GM12878 (cell line): Measurements from ENCODE around the gene LMBR1. TPM values are rescaled to one million over a fixed set of nuclear protein-coding genes. Genes with fewer than 3 reads are reported as not detected.

Source experiments
- ATAC-seq: fragments of 200-7000 bp; cut with Tn5 transposase; 3 replicates; pipeline ENCODE4 v1.9.1; 2020; ENCODE audit warnings: mild to moderate bottlenecking, moderate library complexity
- BruUV-seq: library from RNA; stranded (reverse); fragments of 400-500 nt; replicated peaks from 2 replicates; lab custom pipeline; 2021; lab: Mats Ljungman, UMichigan
- CTCF ChIA-PET: fragments of 300-600 bp; sonication (Branson Sonifier 250); formaldehyde crosslinking; extraction: SDS; loops from one replicate; lab custom pipeline; 2021; ENCODE audit warnings: inconsistent platforms; lab: Yijun Ruan, JAX
- POLR2A ChIA-PET: fragments of 350-600 bp; formaldehyde crosslinking; extraction: SDS; loops from one replicate; lab custom pipeline; 2021; ENCODE audit warnings: inconsistent platforms; lab: Charles Lee
- RAD21 ChIA-PET: fragments of 300-600 bp; sonication (Branson Sonifier 250); formaldehyde crosslinking; loops from one replicate; lab custom pipeline; 2023; ENCODE audit warnings: antibody characterized with exemption; ENCODE audit not compliant: unreplicated experiment; lab: Charles Lee
- SMC1A ChIA-PET: fragments of 300-600 bp; sonication (Branson Sonifier 250); formaldehyde crosslinking; loops from one replicate; lab custom pipeline; 2023; ENCODE audit not compliant: unreplicated experiment, uncharacterized antibody; lab: Charles Lee
- DNase-seq: peaks from one replicate; pipeline ENCODE4 v3.0.0-alpha.2; 2011; ENCODE audit warnings: low read depth, low spot score
- FAIRE-seq: peaks from 3 replicates; lab custom pipeline; 2011; peaks lifted over from hg19 to GRCh38; lab: Jason Lieb, UNC
- H2AFZ ChIP-seq: 2 replicates; pipeline ENCODE4 v1.6.0; 2011; ENCODE audit warnings: low read depth, low read length, control low read depth; ENCODE audit not compliant: control insufficient read depth
- H3K27ac ChIP-seq: 2 replicates; pipeline ENCODE4 v1.5.1; 2011; ENCODE audit warnings: control low read depth; ENCODE audit not compliant: control insufficient read depth, insufficient read depth
- H3K27me3 ChIP-seq, 2 experiments: replicated peaks in 1 of 2; 2 replicates each; pipeline versions ENCODE4 v1.6.0 to v1.6.1; 2011; ENCODE audit warnings: low read length in 1 of 2; ENCODE audit not compliant: control insufficient read depth in 2 of 2, insufficient read depth in 2 of 2
- H3K36me3 ChIP-seq, 2 experiments: 2 replicates each; pipeline ENCODE4 v1.5.1; 2011; ENCODE audit warnings: low read length in 1 of 2; ENCODE audit not compliant: control insufficient read depth in 2 of 2, insufficient read depth in 2 of 2
- H3K4me1 ChIP-seq: 2 replicates; pipeline ENCODE4 v1.6.1; 2011; ENCODE audit warnings: mild to moderate bottlenecking, low read length, moderate library complexity, mixed read lengths; ENCODE audit not compliant: control insufficient read depth, insufficient read depth
- H3K4me2 ChIP-seq: 2 replicates; pipeline ENCODE4 v1.6.0; 2011; ENCODE audit warnings: control low read depth; ENCODE audit not compliant: control insufficient read depth, insufficient read depth
- H3K4me3 ChIP-seq: fragments of 200-600 bp; sonication (generic); 2 replicates; pipeline ENCODE4 v1.5.1; 2016
- H3K79me2 ChIP-seq: 2 replicates; pipeline ENCODE4 v1.6.0; 2011; ENCODE audit warnings: low read length; ENCODE audit not compliant: control insufficient read depth, insufficient read depth
- H3K9ac ChIP-seq: 2 replicates; pipeline ENCODE4 v1.8.0; 2011; ENCODE audit warnings: low read length, control low read depth, mixed read lengths; ENCODE audit not compliant: control insufficient read depth, insufficient read depth
- H3K9me3 ChIP-seq: replicated peaks from 3 replicates; pipeline ENCODE4 v1.5.1; 2011; ENCODE audit warnings: mild to moderate bottlenecking, low read length; ENCODE audit not compliant: control insufficient read depth, insufficient read depth
- H4K20me1 ChIP-seq: 2 replicates; pipeline ENCODE4 v1.6.0; 2011; ENCODE audit not compliant: control insufficient read depth, insufficient read depth
- ATF7 ChIP-seq: fragments of 450-650 bp; IDR thresholded peaks from 2 replicates; pipeline ENCODE4 v1.6.1; 2016; ENCODE audit warnings: low read depth, mild to moderate bottlenecking
- HCFC1 ChIP-seq: fragments of 150-350 bp; IDR thresholded peaks from 2 replicates; pipeline ENCODE4 v1.6.1; 2014; ENCODE audit warnings: low read length
- KAT2A ChIP-seq: conservative IDR thresholded peaks from 2 replicates; pipeline ENCODE4 v1.6.1; 2011; ENCODE audit warnings: low read depth, low read length; ENCODE audit not compliant: control insufficient read depth
- MYB ChIP-seq: fragments of 150-350 bp; IDR thresholded peaks from 2 replicates; pipeline ENCODE4 v1.6.1; 2014; ENCODE audit warnings: mild to moderate bottlenecking, low read depth, low read length, borderline replicate concordance
- MYC ChIP-seq: IDR thresholded peaks from 2 replicates; pipeline ENCODE4 v1.6.1; 2011; ENCODE audit warnings: mild to moderate bottlenecking, low read length, moderate library complexity, inconsistent platforms; ENCODE audit not compliant: insufficient read depth, insufficient replicate concordance, insufficient read length, severe bottlenecking
- NFYA ChIP-seq: IDR thresholded peaks from 2 replicates; pipeline ENCODE4 v1.6.1; 2011; ENCODE audit warnings: low read depth, mild to moderate bottlenecking, low read length, improper control_type of control experiment, borderline replicate concordance
- NKRF ChIP-seq: fragments of 450-650 bp; conservative IDR thresholded peaks from 2 replicates; pipeline ENCODE4 v1.6.1; 2017; ENCODE audit warnings: mild to moderate bottlenecking, moderate library complexity
- PBX3 ChIP-seq: IDR thresholded peaks from 2 replicates; pipeline ENCODE4 v1.6.1; 2011; ENCODE audit warnings: mild to moderate bottlenecking, low read depth, low read length, moderate library complexity; ENCODE audit not compliant: insufficient replicate concordance
- PML ChIP-seq: IDR thresholded peaks from 2 replicates; pipeline ENCODE4 v1.6.1; 2012; ENCODE audit warnings: low read length, inconsistent platforms
- POU2F2 ChIP-seq: IDR thresholded peaks from 3 replicates; pipeline ENCODE4 v1.6.1; 2011; ENCODE audit warnings: low read depth, mild to moderate bottlenecking, low read length, borderline replicate concordance
- RBBP5 ChIP-seq: fragments of 200-600 bp; sonication (generic); conservative IDR thresholded peaks from 2 replicates; pipeline ENCODE4 v1.6.1; 2016
- RELA ChIP-seq: fragments of 450-650 bp; IDR thresholded peaks from 2 replicates; pipeline ENCODE4 v1.8.0; 2014; ENCODE audit warnings: borderline replicate concordance; ENCODE audit not compliant: partially characterized antibody
- RELB ChIP-seq: fragments of 450-650 bp; IDR thresholded peaks from 2 replicates; pipeline ENCODE4 v1.6.1; 2017; ENCODE audit warnings: low read depth, mild to moderate bottlenecking, moderate library complexity
- SP1 ChIP-seq: IDR thresholded peaks from one replicate; pipeline ENCODE4 v1.6.1; 2011; ENCODE audit warnings: low read depth, low read length
- WGBS: methylation state at CpG from one replicate; pipeline ENCODE4 v1.1.6; 2016; ENCODE audit warnings: low lambda C conversion rate; ENCODE audit not compliant: insufficient replicate concordance, insufficient coverage; ENCODE audit errors: missing lambda C conversion rate; 5-methylcytosine and 5-hydroxymethylcytosine counted together
- in situ Hi-C: fragments of 300-500 bp; cut with MboI; formaldehyde crosslinking; loops from 9 replicates; pipeline ENCODE4 v1.14.3; 2018; ENCODE audit warnings: mixed read lengths
- intact Hi-C: fragments of 100-400 bp; cut with micrococcal nuclease; formaldehyde crosslinking; loops from one replicate; pipeline ENCODE4 v1.14.2; 2022; ENCODE audit not compliant: unreplicated experiment
- polyA plus RNA-seq, 11 experiments: library from polyadenylated mRNA; depleted of rRNA in 4 of 11; unstranded in 6 of 11; stranded (reverse) in 5 of 11; fragments of >200 nt; fragmentation: Nextera tagmentation in 4 of 11; fragmentation: Illumina TruSeq in 1 of 11; extraction: Ambion mirVana in 4 of 11; extraction: Trizol in 1 of 11; gene quantifications; 1 replicate in 1 of 11; 2 replicates in 10 of 11; pipeline versions ENCODE4 v1.2.1 to v1.2.3, GENCODE V29; 2011 to 2016; ENCODE audit warnings: inconsistent platforms in 2 of 11, missing spikeins in 2 of 11, low read depth in 1 of 11
- total RNA-seq, 4 experiments: library from RNA; depleted of rRNA in 3 of 4; stranded (reverse); fragments of >200 nt in 3 of 4; fragmentation: Illumina TruSeq in 1 of 4; extraction: Trizol in 1 of 4; gene quantifications; 2 replicates each; pipeline versions ENCODE4 v1.2.1 to v1.2.3, GENCODE V29; 2013 to 2021

Gene LMBR1
- total and polyA plus RNA-seq, 10 of the 15 experiments (the other 5 are each of a cell fraction or from before 2014, with no cell fraction given) = 4.0 to 63.5 (median 28.8) TPM

- TF ChIP-seq RELB (peak; percentile 89), PML (peak; percentile 79; the same call in 1 of the 2 replicates), PBX3 (peak; percentile 0), SP1 (peak; percentile 84), POU2F2 (0 out of 3 replicates have a peak, but pooled peaks have one; percentile 22), ATF7 (peak; percentile 30; the same call in 1 of the 2 replicates), RELA (peak; percentile 74), MYC (peak; percentile 23)
- TF ChIP-seq, all 136 proteins: peak for 57
These were observed at the start of gene LMBR1 (continued) for GRCh38 chr7:156892821-156893706.

- Histone ChIP-seq H4K20me1 (no peaks in the 10 kb centered on the region), H3K27ac (no peak overlapping the region), H3K79me2 (no peaks in the 10 kb centered on the region), H3K4me1 (no peaks in the 10 kb centered on the region), H2AFZ (no peak overlapping the region), H3K4me3 (no peak overlapping the region), H3K9me3 (no peaks in the 10 kb centered on the region; the same call in 2 of the 3 replicates), H3K36me3 (no peaks in the 10 kb centered on the region), H3K27me3 (peaks cover 0 to 2% of the 10 kb centered on the region in 2 experiments; a peak in 1 of 4 replicates), H3K9ac (no peak overlapping the region), H3K4me2 (no peak overlapping the region)
- in situ Hi-C loops = no loop called here
- DNase-seq = no peak
- ChIA-PET POLR2A (no interaction called here), RAD21 (no interaction called here), CTCF (no interaction called here), SMC1A (no interaction called here)
- intact Hi-C loops = no loop called here
- WGBS = 48% methylated on average over 18 of the region's 24 CpGs
- FAIRE-seq = no peak
- peak; percentile 56 for ATAC-seq
- no TSS peak for BruUV-seq
- TF ChIP-seq KAT2A = no peak
- TF ChIP-seq RBBP5 = no peak
- no peak for TF ChIP-seq NKRF
- no peak for TF ChIP-seq MYB
- no peak for TF ChIP-seq NFYA
- TF ChIP-seq HCFC1 = no peak
These were observed 49.7 kb upstream of the LMBR1 start for GRCh38 chr7:156942708-156943090.
